Kidney (tissue), 14 donors: ENCODE data around the gene STARD5. TPM values are rescaled to one million over a fixed set of nuclear protein-coding genes. Genes with fewer than 3 reads are reported as not detected.
A peak's percentile ranks its signal among the peaks of the same experiment; 100 is the strongest.

Experiments used
- DNase-seq, 5 donors: peaks; one replicate each; pipeline ENCODE4 v3.0.0-alpha.2; 2013 to 2020
- FAIRE-seq: peaks from 2 replicates; lab custom pipeline; 2012; peaks lifted over from hg19 to GRCh38; lab: Jason Lieb, UNC
- H3K27ac ChIP-seq, 2 donors: one replicate each; pipeline ENCODE4 v1.7.0; 2013; ENCODE audit warnings: low read depth in 2 of 2, low read length in 2 of 2, inconsistent platforms in 1 of 2
- H3K27me3 ChIP-seq: one replicate; pipeline ENCODE4 v1.7.1; 2013; ENCODE audit warnings: low read length, inconsistent platforms; ENCODE audit not compliant: control insufficient read depth, insufficient read depth
- H3K36me3 ChIP-seq, 3 donors: one replicate each; pipeline versions ENCODE4 v1.7.0 to v1.7.1; 2013; ENCODE audit warnings: low read length in 3 of 3, control low read depth in 1 of 3, inconsistent platforms in 1 of 3; ENCODE audit not compliant: insufficient read depth in 3 of 3, control insufficient read depth in 2 of 3
- H3K4me1 ChIP-seq, 3 donors: one replicate each; pipeline versions ENCODE4 v1.7.0 to v1.7.1; 2013; ENCODE audit warnings: low read length in 3 of 3, inconsistent platforms in 1 of 3, low read depth in 1 of 3; ENCODE audit not compliant: control insufficient read depth in 2 of 3, insufficient read depth in 2 of 3
- H3K4me3 ChIP-seq, 3 donors: one replicate each; pipeline versions ENCODE4 v1.7.0 to v1.8.1; 2013; ENCODE audit warnings: low read length in 3 of 3, control low read depth in 1 of 3, inconsistent platforms in 1 of 3
- H3K9ac ChIP-seq, 3 donors: one replicate each; pipeline versions ENCODE4 v1.7.0 to v1.7.1; 2013; ENCODE audit warnings: low read length in 3 of 3, control low read depth in 1 of 3, inconsistent platforms in 1 of 3
- H3K9me3 ChIP-seq, 3 donors: one replicate each; pipeline versions ENCODE4 v1.7.0 to v1.7.1; 2013; ENCODE audit warnings: low read length in 3 of 3, control low read depth in 1 of 3, inconsistent platforms in 1 of 3; ENCODE audit not compliant: control insufficient read depth in 2 of 3, insufficient read depth in 1 of 3
- CTCF ChIP-seq: IDR thresholded peaks from 3 replicates; pipeline ENCODE4 v1.5.1; 2012; ENCODE audit warnings: mild to moderate bottlenecking, moderate library complexity, borderline replicate concordance; ENCODE audit not compliant: insufficient read depth; ENCODE audit errors: extremely low read depth
- intact Hi-C: fragments of 100-400 bp; cut with DNase I; formaldehyde crosslinking; loops from one replicate; pipeline ENCODE4 v1.11.1; 2022
- polyA plus RNA-seq: library from polyadenylated mRNA; stranded (reverse); fragments of 350-450 nt; fragmentation: Illumina TruSeq; extraction: RNeasy Lipid Tissue Mini Kit (QIAGEN cat#74804); gene quantifications from one replicate; pipeline ENCODE4 v1.2.3, GENCODE V29; 2014; ENCODE audit warnings: low read depth, low replicate concordance; ENCODE audit not compliant: insufficient read depth
- total RNA-seq: library from RNA; stranded (reverse); fragmentation: NEBNext Ultra II Directional; extraction: Animal tissue kit (Norgen Biotek cat#: 25700); gene quantifications from one replicate; pipeline ENCODE4 v1.2.1, GENCODE V29; 2021
- donor health status: control.
- donor health status: control.
- donor health status: control.
- donor health status: control.
- donor health status: control.
- donor health status: DM: yes; HTN: yes; CAD: no.
- donor health status: Normal renal cell carcinoma (clear cell type).

Gene STARD5
- total and polyA plus RNA-seq, 2 donors from 2014 or later = 3.2 to 4.1 TPM

- TF ChIP-seq CTCF = no peak
- Histone ChIP-seq H3K4me3 (peak overlapping the region in 1 of 3 donors; percentile 50), H3K9ac (no peak overlapping the region), H3K27ac (peak overlapping the region in 1 of 2 donors; percentile 77), H3K27me3 (no peaks in the 10 kb centered on the region), H3K4me1 (peaks cover 0 to 14% (median 0%) of the 10 kb centered on the region in 3 donors), H3K36me3 (no peaks in the 10 kb centered on the region), H3K9me3 (no peaks in the 10 kb centered on the region)
- DNase-seq (peak in 2 of 5 donors; percentile 45 to 84), FAIRE-seq (no peak)
- intact Hi-C loops = no loop called here
Observed at GRCh38 chr15:81296673-81297072, 27.3 kb downstream of the STARD5 start.

- no peak for DNase-seq
- FAIRE-seq = no peak
- no peaks in the 10 kb centered on the region for H3K27me3 ChIP-seq
- H3K27ac ChIP-seq = peak overlapping the region in 1 of 2 donors; percentile 77
- H3K4me3 ChIP-seq = no peak overlapping the region
- no peaks in the 10 kb centered on the region for H3K36me3 ChIP-seq
- peaks cover 0 to 14% (median 0%) of the 10 kb centered on the region in 3 donors for H3K4me1 ChIP-seq
- no peaks in the 10 kb centered on the region for H3K9me3 ChIP-seq
- intact Hi-C loops = no loop called here
- H3K9ac ChIP-seq = no peak overlapping the region
- TF ChIP-seq CTCF = no peak
Observed at GRCh38 chr15:81296186-81296585, 27.8 kb downstream of the STARD5 start.

- Histone ChIP-seq H3K27me3 (no peaks in the 10 kb centered on the region), H3K4me3 (no peak overlapping the region), H3K9me3 (no peaks in the 10 kb centered on the region), H3K9ac (no peak overlapping the region), H3K36me3 (no peaks in the 10 kb centered on the region), H3K4me1 (peaks cover 0 to 14% (median 0%) of the 10 kb centered on the region in 3 donors), H3K27ac (peak overlapping the region in 1 of 2 donors; percentile 14)
- no peak for TF ChIP-seq CTCF
- DNase-seq = no peak
- FAIRE-seq = no peak
- intact Hi-C loops = no loop called here
Observed at GRCh38 chr15:81295486-81296121, 28.3 kb downstream of the STARD5 start.
